Neuronal stem cell (in vitro differentiated cells): ENCODE data around the gene AGAP1.

ENCODE experiments used
- DNase-seq: peaks from one replicate; pipeline ENCODE4 v3.0.0-alpha.2; 2013; ENCODE audit warnings: low spot score
- H2AFZ ChIP-seq: one replicate; pipeline ENCODE4 v1.6.1; 2013; ENCODE audit warnings: mild to moderate bottlenecking, low read length, inconsistent platforms
- H2AK5ac ChIP-seq: 2 replicates; pipeline ENCODE4 v1.6.1; 2013; ENCODE audit warnings: low read depth, mild to moderate bottlenecking, inconsistent platforms, low read length, moderate library complexity, mixed read lengths
- H2BK120ac ChIP-seq: 2 replicates; pipeline ENCODE4 v1.6.1; 2013; ENCODE audit warnings: low read depth, mild to moderate bottlenecking, inconsistent platforms, low read length, moderate library complexity, mixed read lengths
- H2BK12ac ChIP-seq: one replicate; pipeline ENCODE4 v1.6.1; 2013; ENCODE audit warnings: low read length, inconsistent platforms
- H2BK15ac ChIP-seq: 2 replicates; pipeline ENCODE4 v1.6.1; 2013; ENCODE audit warnings: mild to moderate bottlenecking, low read length, inconsistent platforms, mixed read lengths
- H2BK5ac ChIP-seq: one replicate; pipeline ENCODE4 v1.6.1; 2013; ENCODE audit warnings: inconsistent platforms, mild to moderate bottlenecking, low read length, moderate library complexity
- H3K14ac ChIP-seq: one replicate; pipeline ENCODE4 v1.6.1; 2013; ENCODE audit warnings: low read length, inconsistent platforms
- H3K18ac ChIP-seq: 2 replicates; pipeline ENCODE4 v1.6.1; 2013; ENCODE audit warnings: low read length, inconsistent platforms
- H3K23ac ChIP-seq: 2 replicates; pipeline ENCODE4 v1.6.1; 2013; ENCODE audit warnings: low read depth, mild to moderate bottlenecking, mixed read lengths, low read length, inconsistent platforms; ENCODE audit not compliant: poor library complexity
- H3K27ac ChIP-seq: replicated peaks from 3 replicates; pipeline ENCODE4 v1.5.1; 2013; ENCODE audit warnings: low read length, inconsistent platforms
- H3K27me3 ChIP-seq, 3 experiments: 2 replicates each; pipeline ENCODE4 v1.6.1; 2013; ENCODE audit warnings: low read length in 3 of 3, mild to moderate bottlenecking in 2 of 3, inconsistent platforms in 1 of 3, low read depth in 1 of 3, mixed read lengths in 1 of 3, moderate library complexity in 1 of 3; ENCODE audit not compliant: control insufficient read depth in 3 of 3, insufficient read depth in 3 of 3
- H3K36me3 ChIP-seq, 2 donors: replicated peaks in 1 of 2; 2 replicates each; pipeline ENCODE4 v1.6.1; 2013; ENCODE audit warnings: low read length in 2 of 2; ENCODE audit not compliant: control insufficient read depth in 2 of 2, insufficient read depth in 2 of 2
- H3K4ac ChIP-seq: 2 replicates; pipeline ENCODE4 v1.6.1; 2013; ENCODE audit warnings: inconsistent platforms, mild to moderate bottlenecking, low read length, moderate library complexity
- H3K4me1 ChIP-seq, 2 donors: 1 replicate in 1 of 2; 2 replicates in 1 of 2; pipeline ENCODE4 v1.6.1; 2013; ENCODE audit warnings: low read length in 2 of 2, low read depth in 1 of 2; ENCODE audit not compliant: control insufficient read depth in 2 of 2, insufficient read depth in 1 of 2
- H3K4me2 ChIP-seq: one replicate; pipeline ENCODE4 v1.6.1; 2013; ENCODE audit warnings: mild to moderate bottlenecking, low read length, inconsistent platforms; ENCODE audit not compliant: insufficient read depth, poor library complexity, severe bottlenecking
- H3K4me3 ChIP-seq, 2 donors: 2 replicates each; pipeline ENCODE4 v1.5.1; 2013; ENCODE audit warnings: low read length in 2 of 2, mild to moderate bottlenecking in 2 of 2, inconsistent platforms in 1 of 2, moderate library complexity in 1 of 2
- H3K79me1 ChIP-seq: one replicate; pipeline ENCODE4 v1.6.1; 2013; ENCODE audit warnings: low read depth, mild to moderate bottlenecking, inconsistent platforms, low read length, moderate library complexity
- H3K9ac ChIP-seq: one replicate; pipeline ENCODE4 v1.6.1; 2013; ENCODE audit warnings: mild to moderate bottlenecking, low read depth, low read length, inconsistent platforms; ENCODE audit not compliant: poor library complexity
- H3K9me3 ChIP-seq, 2 donors: replicated peaks in 1 of 2; 2 replicates each; pipeline versions ENCODE3 to v1.6.1; 2013; ENCODE audit warnings: low read length in 2 of 2, mild to moderate bottlenecking in 2 of 2, inconsistent platforms in 1 of 2, low read depth in 1 of 2, mixed read lengths in 1 of 2, moderate library complexity in 1 of 2; ENCODE audit not compliant: control insufficient read depth in 2 of 2, insufficient read depth in 1 of 2
- H4K8ac ChIP-seq: one replicate; pipeline ENCODE4 v1.6.1; 2013; ENCODE audit warnings: low read depth, mild to moderate bottlenecking, inconsistent platforms, low read length, moderate library complexity
- H4K91ac ChIP-seq: one replicate; pipeline ENCODE4 v1.6.1; 2013; ENCODE audit warnings: low read length, low read depth, mild to moderate bottlenecking, inconsistent platforms; ENCODE audit not compliant: poor library complexity
- WGBS, 2 donors: extraction: QIAGEN DNeasy Blood & Tissue Kit; methylation state at CpG; one replicate each; pipeline ENCODE4 v1.1.7; 2013; ENCODE audit warnings: missing lambda C conversion rate in 2 of 2, mixed read lengths in 1 of 2; ENCODE audit not compliant: insufficient read length in 2 of 2, insufficient replicate concordance in 1 of 2; ENCODE audit errors: extremely low coverage in 2 of 2; 5-methylcytosine and 5-hydroxymethylcytosine counted together

Gene AGAP1

DNA sequence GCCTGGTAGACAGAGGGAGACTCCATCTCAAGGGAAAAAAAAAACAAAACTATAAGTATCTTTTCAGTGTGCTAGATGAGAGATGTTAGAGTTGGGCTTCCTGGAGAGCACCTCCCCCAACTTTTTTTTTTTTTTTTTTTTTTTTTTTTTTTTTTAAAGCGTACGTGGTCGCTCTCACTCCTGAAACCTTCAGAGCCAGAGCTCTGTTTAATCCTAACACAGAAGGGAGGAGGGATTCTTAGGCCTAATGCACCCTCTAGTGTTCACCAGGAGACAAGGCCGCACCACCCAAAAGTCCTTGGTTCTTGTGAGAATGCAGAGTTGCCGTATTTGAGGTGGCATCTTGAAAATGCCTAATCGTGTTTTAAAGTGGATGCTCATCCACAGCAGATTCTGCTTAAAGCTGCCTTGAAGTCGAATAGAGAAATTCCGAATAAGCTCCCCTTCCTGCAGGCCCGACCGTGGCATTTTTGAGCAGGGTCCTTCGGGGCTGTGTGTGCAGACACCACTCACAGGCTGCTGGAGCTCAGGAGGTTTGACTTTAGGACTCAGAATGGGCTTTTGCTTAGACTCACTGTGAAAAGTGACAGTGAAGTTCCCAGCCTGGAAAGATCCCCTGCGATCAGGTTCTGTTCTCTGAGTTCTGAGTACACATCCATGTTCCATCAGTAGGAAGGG, 252.6 kb downstream of the AGAP1 start:
- peaks cover 4% of the 10 kb centered on the region for H3K79me1 ChIP-seq
- H3K4me3 ChIP-seq, result no peak overlapping the region
- H3K9me3 ChIP-seq, result no peaks in the 10 kb centered on the region
- H3K27ac ChIP-seq, result no peak overlapping the region
- no peak overlapping the region for H4K91ac ChIP-seq
- H3K14ac ChIP-seq, result no peak overlapping the region
- no peak overlapping the region for H2BK15ac ChIP-seq
- no peak overlapping the region for H3K4ac ChIP-seq
- no CpG with 5 or more reads among the region's 12 CpGs for WGBS, 2 donors
- peaks cover 16 to 90% of the 10 kb centered on the region in 2 donors for H3K36me3 ChIP-seq
- no peak overlapping the region for H3K23ac ChIP-seq
- no peak overlapping the region for H3K4me2 ChIP-seq
- no peak overlapping the region for H2AK5ac ChIP-seq
- H3K18ac ChIP-seq, result no peak overlapping the region
- no peaks in the 10 kb centered on the region for H3K27me3 ChIP-seq
- H2BK120ac ChIP-seq, result no peak overlapping the region
- H3K9ac ChIP-seq, result no peak overlapping the region
- H2BK5ac ChIP-seq, result no peak overlapping the region
- H2BK12ac ChIP-seq, result no peak overlapping the region
- peaks cover 0 to 4% of the 10 kb centered on the region in 2 donors for H3K4me1 ChIP-seq
- H2AFZ ChIP-seq, result no peak overlapping the region
- H4K8ac ChIP-seq, result no peak overlapping the region
- peak; percentile 69 for DNase-seq

DNA sequence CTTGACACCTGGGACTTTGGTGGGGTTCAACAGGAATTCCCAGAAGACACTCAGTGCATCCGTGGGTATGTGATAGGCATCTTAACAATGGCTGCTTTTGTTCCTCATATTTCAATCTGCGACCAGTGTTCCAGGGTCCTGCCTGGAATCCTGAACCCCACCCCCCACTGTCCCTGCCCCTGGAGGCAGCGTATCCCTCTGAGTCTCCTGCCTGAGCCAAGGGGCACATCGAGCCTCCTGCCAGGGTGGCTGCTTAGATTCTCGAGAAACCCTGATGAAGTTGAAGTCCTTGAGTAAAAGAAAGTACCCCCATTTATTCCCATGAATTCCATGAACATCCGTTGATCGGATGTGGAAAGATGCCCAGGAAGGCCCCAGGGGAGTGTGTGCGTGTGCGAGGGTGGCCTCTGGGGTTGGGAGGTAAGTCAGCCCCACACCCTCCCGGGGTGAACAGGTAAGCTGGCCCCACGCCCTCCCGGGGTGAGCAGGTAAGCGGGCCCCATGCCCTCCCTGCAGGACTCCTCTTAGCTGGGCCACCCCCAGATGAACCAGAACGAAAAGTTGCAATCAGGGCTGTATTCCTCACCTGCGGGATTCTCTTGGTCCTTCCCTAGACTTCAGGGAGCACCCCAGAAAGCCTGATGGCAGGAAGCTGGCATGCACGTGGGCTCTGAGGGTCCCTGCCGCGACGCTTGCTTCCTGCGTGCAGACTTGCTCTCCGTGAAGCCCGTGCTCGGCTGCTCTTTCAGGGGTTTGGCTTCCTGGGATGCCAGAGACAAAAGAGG, 253.3 kb downstream of the AGAP1 start:
- WGBS, 2 donors, result no CpG with 5 or more reads among the region's 23 CpGs

DNA sequence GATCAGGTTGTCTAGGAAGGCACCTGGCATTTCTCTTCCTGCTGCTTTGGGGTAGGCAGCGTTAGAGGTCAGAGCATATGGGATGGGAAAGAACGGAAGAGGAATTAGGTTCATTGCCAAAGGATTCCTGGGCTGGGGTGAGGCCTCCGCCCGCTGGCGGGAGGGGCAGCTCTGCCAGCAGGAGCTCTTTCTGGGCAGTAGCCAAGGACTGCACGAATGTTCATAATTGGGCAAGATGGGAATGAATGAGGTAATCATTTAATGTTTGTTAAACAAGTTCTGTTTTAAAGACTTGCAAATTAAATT, 253.9 kb downstream of the AGAP1 start:
- no peak overlapping the region for H3K4ac ChIP-seq
- peaks cover 17 to 94% of the 10 kb centered on the region in 2 donors for H3K36me3 ChIP-seq
- H3K4me3 ChIP-seq, result no peak overlapping the region
- no peak overlapping the region for H3K18ac ChIP-seq
- H3K4me1 ChIP-seq, result peaks cover 0 to 4% of the 10 kb centered on the region in 2 donors
- H3K23ac ChIP-seq, result no peak overlapping the region
- no peak overlapping the region for H4K91ac ChIP-seq
- no peak overlapping the region for H2AK5ac ChIP-seq
- H3K27ac ChIP-seq, result no peak overlapping the region
- H3K4me2 ChIP-seq, result no peak overlapping the region
- no peak overlapping the region for H2BK120ac ChIP-seq
- H3K14ac ChIP-seq, result no peak overlapping the region
- no peaks in the 10 kb centered on the region for H3K27me3 ChIP-seq
- H3K9ac ChIP-seq, result no peak overlapping the region
- no peak overlapping the region for H2BK5ac ChIP-seq
- H3K79me1 ChIP-seq, result peaks cover 4% of the 10 kb centered on the region
- H2AFZ ChIP-seq, result no peak overlapping the region
- no peak overlapping the region for H2BK12ac ChIP-seq
- H4K8ac ChIP-seq, result no peak overlapping the region
- H3K9me3 ChIP-seq, result no peaks in the 10 kb centered on the region
- H2BK15ac ChIP-seq, result no peak overlapping the region
- DNase-seq, result no peak
- no CpG with 5 or more reads among the region's 6 CpGs for WGBS, 2 donors

More for the DNA sequence above, 253.3 kb downstream of the AGAP1 start:
- Histone ChIP-seq H3K18ac (no peak overlapping the region), H3K4me2 (no peak overlapping the region), H4K91ac (no peak overlapping the region), H2BK15ac (no peak overlapping the region), H3K79me1 (peaks cover 4% of the 10 kb centered on the region), H3K4me3 (no peak overlapping the region), H3K4ac (no peak overlapping the region), H3K9ac (no peak overlapping the region), H2AK5ac (no peak overlapping the region), H3K27me3 (no peaks in the 10 kb centered on the region), H3K14ac (no peak overlapping the region), H3K36me3 (peaks cover 17 to 94% of the 10 kb centered on the region in 2 donors), H2BK12ac (no peak overlapping the region), H3K27ac (no peak overlapping the region), H3K9me3 (no peaks in the 10 kb centered on the region), H2BK5ac (no peak overlapping the region), H2BK120ac (no peak overlapping the region), H3K23ac (no peak overlapping the region), H2AFZ (no peak overlapping the region), H3K4me1 (peaks cover 0 to 4% of the 10 kb centered on the region in 2 donors), H4K8ac (no peak overlapping the region)
- no peak for DNase-seq

DNA sequence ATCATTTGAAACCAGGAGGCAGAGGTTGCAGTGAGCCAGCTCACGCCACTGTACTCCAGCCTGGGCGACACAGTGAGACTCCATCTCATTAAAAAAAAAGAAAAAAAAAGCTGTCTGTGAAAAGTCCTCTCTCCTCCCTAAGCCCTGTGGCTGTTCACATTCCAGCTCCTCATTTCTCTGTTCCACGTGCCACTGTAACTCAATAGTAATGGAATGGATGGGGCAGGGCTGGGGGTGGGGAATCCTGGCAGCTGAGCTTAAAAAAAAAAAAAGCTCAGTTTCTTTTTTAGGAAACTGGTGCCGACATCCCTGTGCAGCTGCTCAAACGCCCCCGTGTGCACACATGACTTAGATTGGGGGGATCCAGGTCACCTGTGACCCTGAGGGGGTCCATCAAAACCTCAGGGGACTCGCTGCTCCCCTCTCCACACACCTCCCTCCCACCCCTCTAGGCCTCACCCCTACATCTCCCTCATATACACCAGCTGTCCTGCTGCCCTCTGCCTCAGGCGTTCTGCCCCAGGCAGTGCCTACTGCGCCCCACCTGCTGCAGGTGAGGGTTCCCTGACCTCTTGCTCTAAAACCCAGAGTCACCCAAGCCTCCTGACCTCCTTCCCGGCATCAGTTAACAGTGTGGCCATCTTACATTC, 255.4 kb downstream of the AGAP1 start:
- H3K27ac ChIP-seq, result no peak overlapping the region
- no peak overlapping the region for H3K4me3 ChIP-seq

More for the DNA sequence above, 255.4 kb downstream of the AGAP1 start:
- WGBS, 2 donors, result no CpG with 5 or more reads among the region's 10 CpGs
- no peak overlapping the region for H3K9ac ChIP-seq
- H3K18ac ChIP-seq, result peak overlapping the region; percentile 52
- H3K79me1 ChIP-seq, result peaks cover 4% of the 10 kb centered on the region
- H2AK5ac ChIP-seq, result no peak overlapping the region
- H2BK12ac ChIP-seq, result no peak overlapping the region
- no peak overlapping the region for H2BK5ac ChIP-seq
- H3K27me3 ChIP-seq, result no peaks in the 10 kb centered on the region
- no peak overlapping the region for H2BK120ac ChIP-seq
- H2BK15ac ChIP-seq, result no peak overlapping the region
- H3K9me3 ChIP-seq, result no peaks in the 10 kb centered on the region
- H3K4me1 ChIP-seq, result peaks cover 4 to 5% of the 10 kb centered on the region in 2 donors
- no peak overlapping the region for H4K8ac ChIP-seq
- no peak overlapping the region for H3K23ac ChIP-seq
- H3K36me3 ChIP-seq, result peaks cover 17 to 90% of the 10 kb centered on the region in 2 donors
- H2AFZ ChIP-seq, result no peak overlapping the region
- H3K4me2 ChIP-seq, result no peak overlapping the region
- H4K91ac ChIP-seq, result no peak overlapping the region
- no peak overlapping the region for H3K4ac ChIP-seq
- no peak overlapping the region for H3K14ac ChIP-seq
- DNase-seq, result no peak
